22Rv1 (cell line): ENCODE data around the gene SPIN2B.

Experiments used
- ZFX ChIP-seq: fragments of 450-650 bp; IDR thresholded peaks from 2 replicates; pipeline ENCODE4 v1.6.1; 2017; ENCODE audit warnings: antibody characterized with exemption, borderline replicate concordance
- TF ChIP-seq, protein P1 (sequence below): fragments of 450-650 bp; IDR thresholded peaks from 2 replicates; pipeline ENCODE4 v1.5.1; 2017; ENCODE audit warnings: mild to moderate bottlenecking

DNA sequence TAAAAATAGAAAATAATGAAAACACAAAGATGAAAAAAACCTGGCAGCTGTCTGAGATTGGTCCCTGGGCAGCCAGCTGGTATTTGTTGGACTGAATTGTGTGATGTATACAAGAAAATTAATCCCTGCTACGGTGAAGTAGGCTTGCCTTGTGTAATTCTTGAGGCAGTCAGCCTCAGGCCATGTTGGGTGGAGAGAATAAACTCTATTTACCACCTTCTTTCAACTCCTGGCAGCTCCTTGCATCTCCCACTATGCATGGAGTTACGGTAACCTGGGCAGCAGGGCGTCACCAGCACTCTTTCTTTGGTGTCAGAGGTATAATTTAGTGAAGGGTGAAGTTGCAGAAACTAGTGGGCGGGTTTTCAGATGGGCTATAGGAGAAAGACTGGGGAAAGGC, 12.4 kb upstream of the SPIN2B start:
- TF ChIP-seq, protein P1, sequence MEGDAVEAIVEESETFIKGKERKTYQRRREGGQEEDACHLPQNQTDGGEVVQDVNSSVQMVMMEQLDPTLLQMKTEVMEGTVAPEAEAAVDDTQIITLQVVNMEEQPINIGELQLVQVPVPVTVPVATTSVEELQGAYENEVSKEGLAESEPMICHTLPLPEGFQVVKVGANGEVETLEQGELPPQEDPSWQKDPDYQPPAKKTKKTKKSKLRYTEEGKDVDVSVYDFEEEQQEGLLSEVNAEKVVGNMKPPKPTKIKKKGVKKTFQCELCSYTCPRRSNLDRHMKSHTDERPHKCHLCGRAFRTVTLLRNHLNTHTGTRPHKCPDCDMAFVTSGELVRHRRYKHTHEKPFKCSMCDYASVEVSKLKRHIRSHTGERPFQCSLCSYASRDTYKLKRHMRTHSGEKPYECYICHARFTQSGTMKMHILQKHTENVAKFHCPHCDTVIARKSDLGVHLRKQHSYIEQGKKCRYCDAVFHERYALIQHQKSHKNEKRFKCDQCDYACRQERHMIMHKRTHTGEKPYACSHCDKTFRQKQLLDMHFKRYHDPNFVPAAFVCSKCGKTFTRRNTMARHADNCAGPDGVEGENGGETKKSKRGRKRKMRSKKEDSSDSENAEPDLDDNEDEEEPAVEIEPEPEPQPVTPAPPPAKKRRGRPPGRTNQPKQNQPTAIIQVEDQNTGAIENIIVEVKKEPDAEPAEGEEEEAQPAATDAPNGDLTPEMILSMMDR: no peak
- no peak for TF ChIP-seq ZFX
